ENCODE measurements around the gene RREB1.

Gene RREB1

GRCh38 chr6:7228662-7229375 is 121.1 kb downstream of the RREB1 start:
- DNase-seq = no peak

- DNase-seq = no peak
Observed at GRCh38 chr6:7229376-7230326, 121.9 kb downstream of the RREB1 start.

GRCh38 chr6:7230327-7230691 is 122.5 kb downstream of the RREB1 start:
- no peak for DNase-seq

GRCh38 chr6:7230956-7231713 is 123.4 kb downstream of the RREB1 start:
- DNase-seq = no peak

- DNase-seq = no peak
Observed at GRCh38 chr6:7232351-7232750, 124.6 kb downstream of the RREB1 start.

GRCh38 chr6:7234547-7234946 is 126.8 kb downstream of the RREB1 start:
- peak; percentile 28 to 56 (median 44) for DNase-seq

- DNase-seq = no peak
Observed at GRCh38 chr6:7235712-7236305, 128.0 kb downstream of the RREB1 start.

- DNase-seq = no peak
Observed at GRCh38 chr6:7236306-7237209, 128.8 kb downstream of the RREB1 start.

- no peak for DNase-seq
Observed at GRCh38 chr6:7237653-7238188, 130.0 kb downstream of the RREB1 start.

GRCh38 chr6:7238526-7238899 is 130.8 kb downstream of the RREB1 start:
- DNase-seq = no peak

- peak; percentile 68 to 86 (median 76) for DNase-seq
Observed at GRCh38 chr6:7238900-7239589, 131.3 kb downstream of the RREB1 start.

GRCh38 chr6:7239590-7239948 is 131.8 kb downstream of the RREB1 start:
- DNase-seq = no peak

- no peak for DNase-seq
Observed at GRCh38 chr6:7240351-7240750, 132.6 kb downstream of the RREB1 start.

- no peak for DNase-seq
Observed at GRCh38 chr6:7241160-7241559, 133.4 kb downstream of the RREB1 start.

- DNase-seq = peak; percentile 42 to 73 (median 50)
Observed at GRCh38 chr6:7241709-7242645, 134.2 kb downstream of the RREB1 start.

GRCh38 chr6:7242835-7243178 is 135.0 kb downstream of the RREB1 start:
- no peak for DNase-seq

GRCh38 chr6:7243179-7243981 is 135.6 kb downstream of the RREB1 start:
- peak; percentile 71 to 84 (median 81) for DNase-seq

GRCh38 chr6:7245668-7246393 is 138.1 kb downstream of the RREB1 start:
- DNase-seq = no peak
